ENCODE results near the gene HACE1.

DNA sequence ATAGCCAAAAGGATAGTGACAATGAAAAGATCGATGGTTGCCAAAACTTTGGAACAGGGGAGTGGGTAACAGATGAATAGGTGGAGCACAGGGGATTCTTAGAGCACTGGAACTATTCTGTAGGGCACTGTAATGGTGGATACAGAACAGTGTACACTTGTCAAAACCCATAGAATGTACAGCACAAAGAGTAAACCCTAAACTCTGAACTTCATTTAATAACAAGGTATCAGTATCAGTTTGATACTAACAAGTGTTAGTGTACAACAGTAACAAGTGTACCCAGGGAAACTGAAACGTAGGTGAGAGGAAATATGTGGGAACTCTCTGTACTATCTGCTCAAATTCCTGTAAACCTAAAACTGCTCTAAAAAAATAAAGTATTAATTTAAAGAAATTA, 179.2 kb downstream of the HACE1 start:
- TF ChIP-seq, protein P1, sequence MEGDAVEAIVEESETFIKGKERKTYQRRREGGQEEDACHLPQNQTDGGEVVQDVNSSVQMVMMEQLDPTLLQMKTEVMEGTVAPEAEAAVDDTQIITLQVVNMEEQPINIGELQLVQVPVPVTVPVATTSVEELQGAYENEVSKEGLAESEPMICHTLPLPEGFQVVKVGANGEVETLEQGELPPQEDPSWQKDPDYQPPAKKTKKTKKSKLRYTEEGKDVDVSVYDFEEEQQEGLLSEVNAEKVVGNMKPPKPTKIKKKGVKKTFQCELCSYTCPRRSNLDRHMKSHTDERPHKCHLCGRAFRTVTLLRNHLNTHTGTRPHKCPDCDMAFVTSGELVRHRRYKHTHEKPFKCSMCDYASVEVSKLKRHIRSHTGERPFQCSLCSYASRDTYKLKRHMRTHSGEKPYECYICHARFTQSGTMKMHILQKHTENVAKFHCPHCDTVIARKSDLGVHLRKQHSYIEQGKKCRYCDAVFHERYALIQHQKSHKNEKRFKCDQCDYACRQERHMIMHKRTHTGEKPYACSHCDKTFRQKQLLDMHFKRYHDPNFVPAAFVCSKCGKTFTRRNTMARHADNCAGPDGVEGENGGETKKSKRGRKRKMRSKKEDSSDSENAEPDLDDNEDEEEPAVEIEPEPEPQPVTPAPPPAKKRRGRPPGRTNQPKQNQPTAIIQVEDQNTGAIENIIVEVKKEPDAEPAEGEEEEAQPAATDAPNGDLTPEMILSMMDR (IDR thresholded peaks at IDR 0.05; ENCODE audit: insufficient read depth, low read length) = no peak
- no peak for TF ChIP-seq GABPA (IDR thresholded peaks at IDR 0.05; ENCODE audit: low read depth)
- TF ChIP-seq SPI1 (IDR thresholded peaks at IDR 0.05; ENCODE audit: borderline replicate concordance, low read depth) = no peak

Measured in HL-60 (cell line).